HCT116 (cell line): ENCODE measurements around the gene SH2D3C. TPM values are rescaled to one million over a fixed set of nuclear protein-coding genes. Genes with fewer than 3 reads are reported as not detected.
"Not testable (repeated sequence)": the region's sequence is repeated elsewhere in the genome, so short reads cannot be mapped to it uniquely, and the experiment has no call there.

Experiments used
- ATAC-seq: fragments of 200-7000 bp; cut with Tn5 transposase; 2 replicates; pipeline ENCODE4 v1.9.1; 2020; ENCODE audit warnings: mild to moderate bottlenecking, moderate library complexity
- BruUV-seq: library from RNA; stranded (reverse); fragments of 400-500 nt; replicated peaks from 2 replicates; lab custom pipeline; 2021; lab: Mats Ljungman, UMichigan
- CTCF ChIA-PET: fragments of 300-600 bp; sonication (Branson Sonifier 250); formaldehyde crosslinking; loops from one replicate; lab custom pipeline; 2021; ENCODE audit warnings: antibody characterized with exemption; lab: Charles Lee
- POLR2A ChIA-PET: fragments of 300-600, 350-600 bp; sonication (Branson Sonifier 250); formaldehyde crosslinking; loops from one replicate; lab custom pipeline; 2021; ENCODE audit warnings: antibody characterized with exemption; lab: Charles Lee
- RAD21 ChIA-PET, 2 experiments: fragments of 300-600 bp; sonication (Branson Sonifier 250); formaldehyde crosslinking; loops; one replicate each; lab custom pipeline; 2023; ENCODE audit warnings: low total read pairs in 2 of 2; ENCODE audit not compliant: uncharacterized antibody in 2 of 2, unreplicated experiment in 2 of 2, low non-redundant PET in 1 of 2; lab: Charles Lee
- DNase-seq: peaks from one replicate; pipeline ENCODE4 v3.0.0-alpha.2; 2010; ENCODE audit warnings: low read depth, low spot score
- H2AFZ ChIP-seq: fragments of 200-600 bp; shearing (Covaris generic), sonication (generic); 2 replicates; pipeline ENCODE4 v1.6.1; 2017; ENCODE audit warnings: low read depth, mixed run types, mixed read lengths, antibody characterized with exemption, low read length; ENCODE audit not compliant: poor library complexity, severe bottlenecking
- H3K27ac ChIP-seq: 2 replicates; pipeline ENCODE4 v1.5.1; 2012; ENCODE audit warnings: low read depth, low read length
- H3K27me3 ChIP-seq: fragments of 200-600 bp; sonication (generic); 2 replicates; pipeline ENCODE4 v1.6.1; 2016; ENCODE audit warnings: mixed run types, low read length, mixed read lengths; ENCODE audit not compliant: insufficient read depth
- H3K36me3 ChIP-seq, 2 experiments: fragments of 200-500 bp in 1 of 2; fragments of 200-600 bp in 1 of 2; sonication (Bioruptor generic) in 1 of 2; sonication (generic) in 1 of 2; 2 replicates each; pipeline versions ENCODE4 v1.5.1 to v1.6.1; 2014 to 2016; ENCODE audit warnings: low read length in 2 of 2, inconsistent platforms in 1 of 2, mixed read lengths in 1 of 2, mixed run types in 1 of 2; ENCODE audit not compliant: insufficient read depth in 2 of 2, control insufficient read depth in 1 of 2
- H3K4me1 ChIP-seq, 2 experiments: fragments of 200-600 bp in 1 of 2; sonication (generic) in 1 of 2; 2 replicates each; pipeline versions ENCODE4 v1.5.1 to v1.6.1; 2012 to 2017; ENCODE audit warnings: low read length in 2 of 2, inconsistent platforms in 1 of 2, mild to moderate bottlenecking in 1 of 2, mixed read lengths in 1 of 2, mixed run types in 1 of 2, moderate library complexity in 1 of 2; ENCODE audit not compliant: insufficient read depth in 2 of 2, control insufficient read depth in 1 of 2
- H3K4me2 ChIP-seq: fragments of 200-600 bp; sonication (generic); 2 replicates; pipeline ENCODE4 v1.6.1; 2017; ENCODE audit warnings: mixed run types, low read length, mixed read lengths
- H3K4me3 ChIP-seq, 2 experiments: fragments of 200-600 bp in 1 of 2; sonication (generic) in 1 of 2; replicated peaks in 1 of 2; 2 replicates each; pipeline ENCODE4 v1.5.1; 2011 to 2016; ENCODE audit warnings: low read length in 2 of 2, control low read depth in 1 of 2, low read depth in 1 of 2, mild to moderate bottlenecking in 1 of 2, mixed read lengths in 1 of 2, mixed run types in 1 of 2
- H3K79me2 ChIP-seq: fragments of 200-600 bp; sonication (generic); 2 replicates; pipeline ENCODE4 v1.6.1; 2017; ENCODE audit warnings: mild to moderate bottlenecking, mixed run types, low read length, moderate library complexity, mixed read lengths; ENCODE audit not compliant: insufficient read depth
- H3K9ac ChIP-seq: fragments of 200-600 bp; sonication (generic); 2 replicates; pipeline ENCODE4 v1.6.1; 2016; ENCODE audit warnings: low read length, mixed read lengths
- H3K9me2 ChIP-seq: fragments of 200-600 bp; sonication (generic), shearing (Covaris generic); 2 replicates; pipeline ENCODE4 v1.6.1; 2017; ENCODE audit warnings: mixed run types, mild to moderate bottlenecking, moderate library complexity; ENCODE audit not compliant: insufficient read depth
- H3K9me3 ChIP-seq, 2 experiments: fragments of 200-500 bp in 1 of 2; fragments of 200-600 bp in 1 of 2; sonication (Bioruptor generic) in 1 of 2; sonication (generic) in 1 of 2; 2 replicates each; pipeline ENCODE4 v1.6.1; 2014 to 2017; ENCODE audit warnings: low read length in 2 of 2, mixed read lengths in 2 of 2, inconsistent platforms in 1 of 2, low read depth in 1 of 2, mild to moderate bottlenecking in 1 of 2, mixed run types in 1 of 2, moderate library complexity in 1 of 2; ENCODE audit not compliant: control insufficient read depth in 1 of 2, insufficient read depth in 1 of 2
- H4K20me1 ChIP-seq: fragments of 200-600 bp; sonication (generic), shearing (Covaris generic); 2 replicates; pipeline ENCODE4 v1.6.1; 2017; ENCODE audit warnings: mixed run types, mild to moderate bottlenecking, moderate library complexity; ENCODE audit not compliant: insufficient read depth
- EZH2phosphoT487 ChIP-seq: fragments of 200-600 bp; IDR thresholded peaks from 2 replicates; pipeline ENCODE4 v1.6.1; 2018; ENCODE audit warnings: antibody characterized with exemption, borderline replicate concordance
- MAX ChIP-seq: IDR thresholded peaks from 2 replicates; pipeline ENCODE4 v1.6.1; 2012
- ZBTB33 ChIP-seq: IDR thresholded peaks from 2 replicates; pipeline ENCODE4 v1.6.1; 2011; ENCODE audit warnings: mild to moderate bottlenecking, low read length, moderate library complexity; ENCODE audit not compliant: insufficient replicate concordance; ENCODE audit errors: extremely low read depth
- ZNF274 ChIP-seq: fragments of 200-500 bp; sonication (Bioruptor generic); IDR thresholded peaks from 2 replicates; pipeline ENCODE4 v1.6.1; 2014; ENCODE audit warnings: mild to moderate bottlenecking, low read depth, low read length, inconsistent platforms
- intact Hi-C: fragments of 100-400 bp; cut with micrococcal nuclease; formaldehyde crosslinking; loops from 2 replicates; pipeline ENCODE4 v1.10.0; 2022
- total RNA-seq: library from RNA; stranded (reverse); gene quantifications from one replicate; pipeline ENCODE4 v1.2.1, GENCODE V29; 2021; ENCODE audit not compliant: unreplicated experiment

The SH2D3C gene
- total RNA-seq, 1 experiment from 2014 or later, result 1.3 TPM

GRCh38 chr9:127781806-127782205, 3.3 kb upstream of the SH2D3C start:
- intact Hi-C loops, result no loop called here
- no peak for DNase-seq
- ChIA-PET POLR2A (no interaction called here), CTCF (interaction anchor here (1.5 kb wide), 1 partner anchor 10 kb away, joined by 5 read pairs; no protein-coding TSS in a partner anchor), RAD21 (no interaction called here)
- BruUV-seq, result no TSS peak
- Histone ChIP-seq H3K9me3 (no peaks in the 10 kb centered on the region), H3K27me3 (no peaks in the 10 kb centered on the region), H3K9me2 (no peaks in the 10 kb centered on the region), H2AFZ (no peak overlapping the region), H3K36me3 (no peaks in the 10 kb centered on the region), H3K4me1 (peaks cover 5 to 6% of the 10 kb centered on the region in 2 experiments; a peak in 3 of 4 replicates), H3K9ac (no peak overlapping the region), H3K27ac (no peak overlapping the region), H3K79me2 (peaks cover 9% of the 10 kb centered on the region), H3K4me3 (no peak overlapping the region), H3K4me2 (no peak overlapping the region), H4K20me1 (peaks cover 2% of the 10 kb centered on the region; the same call in 1 of the 2 replicates)
- no peak for TF ChIP-seq EZH2phosphoT487
- TF ChIP-seq ZBTB33, result no peak
- TF ChIP-seq MAX, result no peak
- TF ChIP-seq ZNF274, result no peak
- no peak for ATAC-seq

GRCh38 chr9:127780909-127781308, 2.4 kb upstream of the SH2D3C start:
- H3K36me3 ChIP-seq, RAD21 ChIA-PET, H4K20me1 ChIP-seq, BruUV-seq, H3K4me2 ChIP-seq, ATAC-seq, H3K27me3 ChIP-seq, H3K79me2 ChIP-seq, H3K9me2 ChIP-seq, intact Hi-C loops, H3K4me3 ChIP-seq, H2AFZ ChIP-seq, H3K9ac ChIP-seq, H3K27ac ChIP-seq, H3K4me1 ChIP-seq, H3K9me3 ChIP-seq, DNase-seq: not testable (repeated sequence)
- ChIA-PET POLR2A (interaction anchor here (0.8 kb wide), 1 partner anchor 40 kb away, joined by 4 read pairs; no protein-coding TSS in a partner anchor), CTCF (interaction anchor here (1.1 kb wide), 1 partner anchor 46 kb away, joined by 4 read pairs; the partner anchor contains the start of gene TOR2A)
